Type B pancreatic cell (in vitro differentiated cells): Measurements from ENCODE around the gene BMP15. TPM values are rescaled to one million over a fixed set of nuclear protein-coding genes. Genes with fewer than 3 reads are reported as not detected.

Experiments
- DNase-seq: peaks from one replicate; pipeline ENCODE4 v3.0.0; 2021; ENCODE audit warnings: mixed read lengths; ENCODE audit not compliant: unreplicated experiment; ENCODE audit errors: extremely low spot score
- H3K27ac Mint-ChIP-seq: 2 replicates; pipeline ENCODE4 v1.8.0; 2021; ENCODE audit warnings: mild to moderate bottlenecking, mixed read lengths
- H3K27me3 Mint-ChIP-seq: 2 replicates; pipeline ENCODE4 v1.8.0; 2021; ENCODE audit warnings: mixed read lengths
- H3K36me3 Mint-ChIP-seq: 2 replicates; pipeline ENCODE4 v1.8.0; 2021; ENCODE audit warnings: mixed read lengths
- H3K4me1 Mint-ChIP-seq: one replicate; pipeline ENCODE4 v1.8.0; 2021; ENCODE audit warnings: mixed read lengths; ENCODE audit not compliant: unreplicated experiment
- H3K4me3 Mint-ChIP-seq: 2 replicates; pipeline ENCODE4 v1.8.0; 2021; ENCODE audit warnings: mild to moderate bottlenecking, mixed read lengths
- H3K9me3 Mint-ChIP-seq: 2 replicates; pipeline ENCODE4 v1.8.0; 2021; ENCODE audit warnings: mixed read lengths
- total RNA-seq: library from RNA; stranded (reverse); gene quantifications from 2 replicates; pipeline ENCODE4 v1.2.1, GENCODE V29; 2021; ENCODE audit warnings: low replicate concordance
- TF ChIP-seq, protein P1 (sequence below): fragments of 200-600 bp; sonication (generic); conservative IDR thresholded peaks from 2 replicates; pipeline ENCODE4 v1.5.0; 2021; ENCODE audit warnings: antibody characterized with exemption, mild to moderate bottlenecking

Gene BMP15
- total RNA-seq, 1 donor from 2014 or later, result not detected

DNA sequence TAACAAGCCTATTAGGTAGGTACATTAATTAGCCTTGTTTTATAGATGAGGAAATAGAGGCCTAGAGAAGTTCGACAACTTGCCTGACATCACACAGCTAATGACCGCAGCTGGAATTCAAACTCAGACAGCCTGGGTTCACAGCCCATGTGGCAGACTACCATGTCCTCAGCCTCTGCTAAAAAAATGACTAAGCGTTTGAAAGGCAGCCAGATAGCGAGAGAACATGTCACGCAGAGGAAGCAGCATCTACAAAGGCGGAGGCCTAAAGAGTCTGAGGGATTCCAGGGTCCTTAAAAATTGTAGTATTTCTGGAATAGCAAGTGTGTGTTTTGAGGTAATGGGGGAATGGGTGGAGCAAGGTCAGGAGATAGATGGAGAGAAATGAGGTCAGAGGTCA lies 33.2 kb upstream of the BMP15 start:
- Mint-ChIP-seq H3K27ac (no peak overlapping the region), H3K4me3 (no peak overlapping the region), H3K9me3 (no peaks in the 10 kb centered on the region), H3K36me3 (no peaks in the 10 kb centered on the region), H3K27me3 (no peaks in the 10 kb centered on the region), H3K4me1 (no peaks in the 10 kb centered on the region)
- TF ChIP-seq, protein P1, sequence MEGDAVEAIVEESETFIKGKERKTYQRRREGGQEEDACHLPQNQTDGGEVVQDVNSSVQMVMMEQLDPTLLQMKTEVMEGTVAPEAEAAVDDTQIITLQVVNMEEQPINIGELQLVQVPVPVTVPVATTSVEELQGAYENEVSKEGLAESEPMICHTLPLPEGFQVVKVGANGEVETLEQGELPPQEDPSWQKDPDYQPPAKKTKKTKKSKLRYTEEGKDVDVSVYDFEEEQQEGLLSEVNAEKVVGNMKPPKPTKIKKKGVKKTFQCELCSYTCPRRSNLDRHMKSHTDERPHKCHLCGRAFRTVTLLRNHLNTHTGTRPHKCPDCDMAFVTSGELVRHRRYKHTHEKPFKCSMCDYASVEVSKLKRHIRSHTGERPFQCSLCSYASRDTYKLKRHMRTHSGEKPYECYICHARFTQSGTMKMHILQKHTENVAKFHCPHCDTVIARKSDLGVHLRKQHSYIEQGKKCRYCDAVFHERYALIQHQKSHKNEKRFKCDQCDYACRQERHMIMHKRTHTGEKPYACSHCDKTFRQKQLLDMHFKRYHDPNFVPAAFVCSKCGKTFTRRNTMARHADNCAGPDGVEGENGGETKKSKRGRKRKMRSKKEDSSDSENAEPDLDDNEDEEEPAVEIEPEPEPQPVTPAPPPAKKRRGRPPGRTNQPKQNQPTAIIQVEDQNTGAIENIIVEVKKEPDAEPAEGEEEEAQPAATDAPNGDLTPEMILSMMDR, result no peak
- no peak for DNase-seq

DNA sequence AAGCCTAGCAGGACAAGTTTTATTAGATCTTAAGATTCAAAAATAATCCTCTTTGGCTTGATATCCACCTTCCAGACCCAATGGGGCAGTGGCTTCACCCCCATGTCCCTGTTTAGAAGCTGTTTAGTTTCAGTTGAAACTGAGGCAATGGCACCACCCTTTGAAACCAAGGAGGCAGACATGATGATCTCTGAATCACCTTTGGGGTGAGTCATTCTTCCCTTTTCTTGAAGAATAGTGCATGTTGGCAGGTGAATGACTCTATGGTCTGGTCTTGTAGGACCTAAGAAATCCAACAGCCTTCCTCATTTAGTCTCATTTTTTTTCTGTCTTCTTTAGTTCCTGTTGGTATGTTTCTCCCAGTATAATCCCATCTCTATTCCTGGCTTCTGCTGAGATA lies 29.5 kb upstream of the BMP15 start:
- TF ChIP-seq, protein P1, result no peak
- Mint-ChIP-seq H3K36me3 (no peaks in the 10 kb centered on the region), H3K4me1 (no peaks in the 10 kb centered on the region), H3K4me3 (no peak overlapping the region), H3K9me3 (no peaks in the 10 kb centered on the region), H3K27me3 (no peaks in the 10 kb centered on the region), H3K27ac (no peak overlapping the region)
- no peak for DNase-seq

GRCh38 chrX:50888884-50889283 lies 21.7 kb upstream of the BMP15 start:
- Mint-ChIP-seq H3K4me3 (no peak overlapping the region), H3K36me3 (no peaks in the 10 kb centered on the region), H3K9me3 (no peaks in the 10 kb centered on the region), H3K4me1 (no peaks in the 10 kb centered on the region), H3K27ac (no peak overlapping the region), H3K27me3 (no peaks in the 10 kb centered on the region)
- TF ChIP-seq, protein P1, result no peak
- DNase-seq, result no peak

DNA sequence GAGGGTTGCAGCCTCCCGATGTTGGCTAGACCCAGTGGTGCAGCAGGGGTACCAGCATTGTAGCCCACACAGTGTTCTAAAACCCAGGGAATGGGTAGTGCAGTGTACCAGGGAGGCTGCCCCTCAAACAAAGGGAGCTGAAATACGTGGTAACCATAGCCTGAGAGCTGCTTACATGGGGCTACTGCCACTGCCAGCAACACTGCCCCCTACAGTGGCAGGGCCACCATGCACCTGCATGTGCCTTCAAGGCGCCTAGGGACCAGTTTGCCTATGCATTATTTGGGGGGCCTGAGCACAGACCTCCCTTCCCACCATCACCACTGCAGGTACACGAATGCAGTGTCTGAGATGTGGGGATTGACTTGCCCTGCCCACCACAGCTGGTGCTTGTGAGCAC lies 21.0 kb upstream of the BMP15 start:
- no peak for DNase-seq
- no peak overlapping the region for H3K27ac Mint-ChIP-seq
- H3K4me3 Mint-ChIP-seq, result no peak overlapping the region
- TF ChIP-seq, protein P1, result no peak
- no peaks in the 10 kb centered on the region for H3K9me3 Mint-ChIP-seq
- no peaks in the 10 kb centered on the region for H3K27me3 Mint-ChIP-seq
- H3K36me3 Mint-ChIP-seq, result no peaks in the 10 kb centered on the region
- no peaks in the 10 kb centered on the region for H3K4me1 Mint-ChIP-seq

GRCh38 chrX:50893047-50893446 lies 17.5 kb upstream of the BMP15 start:
- no peak overlapping the region for H3K4me3 Mint-ChIP-seq
- no peak overlapping the region for H3K27ac Mint-ChIP-seq
- DNase-seq, result no peak
- peaks cover 5% of the 10 kb centered on the region for H3K9me3 Mint-ChIP-seq
- H3K36me3 Mint-ChIP-seq, result no peaks in the 10 kb centered on the region
- no peaks in the 10 kb centered on the region for H3K4me1 Mint-ChIP-seq
- H3K27me3 Mint-ChIP-seq, result no peaks in the 10 kb centered on the region
- TF ChIP-seq, protein P1, result no peak

DNA sequence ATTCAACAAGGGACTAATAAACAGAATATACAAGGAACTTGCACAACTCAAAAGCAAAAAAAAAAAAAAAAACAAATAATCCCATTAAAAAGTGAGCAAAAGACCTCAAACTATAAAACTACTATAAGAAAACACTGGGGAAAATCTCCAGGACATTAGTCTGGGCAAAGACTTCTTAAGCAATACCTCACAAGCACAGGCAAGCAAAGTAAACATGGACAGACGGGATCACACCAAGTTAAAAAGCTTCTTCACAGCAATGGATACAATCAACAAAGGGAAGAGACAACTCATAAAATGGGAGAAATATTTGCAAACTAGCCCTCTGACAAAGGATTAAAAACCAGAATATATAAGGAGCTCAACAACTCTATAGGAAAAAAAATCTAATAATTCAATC lies 17.1 kb upstream of the BMP15 start:
- Mint-ChIP-seq H3K9me3 (peaks cover 5% of the 10 kb centered on the region), H3K36me3 (no peaks in the 10 kb centered on the region), H3K27ac (no peak overlapping the region)

More for the DNA sequence above, 17.1 kb upstream of the BMP15 start:
- no peak for DNase-seq
- TF ChIP-seq, protein P1, result no peak
- H3K27me3 Mint-ChIP-seq, result no peaks in the 10 kb centered on the region
- H3K4me3 Mint-ChIP-seq, result no peak overlapping the region
- no peaks in the 10 kb centered on the region for H3K4me1 Mint-ChIP-seq
